ENCODE results near the gene MIB2.
"Not testable (repeated sequence)": the region's sequence is repeated elsewhere in the genome, so short reads cannot be mapped to it uniquely, and the experiment has no call there.

- TF ChIP-seq CTCF, POLR2A (IDR thresholded peaks at IDR 0.05): not testable (repeated sequence)
Measured at GRCh38 chr1:1638528-1638927, 23.2 kb downstream of the MIB2 start.

All from esophagus squamous epithelium (tissue), 4 donors.